ENCODE results near the gene GRAMD1A. TPM values are rescaled to one million over a fixed set of nuclear protein-coding genes. Genes with fewer than 3 reads are reported as not detected.
"Not testable (repeated sequence)": the region's sequence is repeated elsewhere in the genome, so short reads cannot be mapped to it uniquely, and the experiment has no call there.

The GRAMD1A gene
- total RNA-seq, 1 donor from 2014 or later: 79.6 TPM

GRCh38 chr19:35011737-35012682 is 11.9 kb downstream of the GRAMD1A start:
- Mint-ChIP-seq H3K27me3 (no peaks in the 10 kb centered on the region), H3K36me3 (peaks cover 10% of the 10 kb centered on the region)

DNA sequence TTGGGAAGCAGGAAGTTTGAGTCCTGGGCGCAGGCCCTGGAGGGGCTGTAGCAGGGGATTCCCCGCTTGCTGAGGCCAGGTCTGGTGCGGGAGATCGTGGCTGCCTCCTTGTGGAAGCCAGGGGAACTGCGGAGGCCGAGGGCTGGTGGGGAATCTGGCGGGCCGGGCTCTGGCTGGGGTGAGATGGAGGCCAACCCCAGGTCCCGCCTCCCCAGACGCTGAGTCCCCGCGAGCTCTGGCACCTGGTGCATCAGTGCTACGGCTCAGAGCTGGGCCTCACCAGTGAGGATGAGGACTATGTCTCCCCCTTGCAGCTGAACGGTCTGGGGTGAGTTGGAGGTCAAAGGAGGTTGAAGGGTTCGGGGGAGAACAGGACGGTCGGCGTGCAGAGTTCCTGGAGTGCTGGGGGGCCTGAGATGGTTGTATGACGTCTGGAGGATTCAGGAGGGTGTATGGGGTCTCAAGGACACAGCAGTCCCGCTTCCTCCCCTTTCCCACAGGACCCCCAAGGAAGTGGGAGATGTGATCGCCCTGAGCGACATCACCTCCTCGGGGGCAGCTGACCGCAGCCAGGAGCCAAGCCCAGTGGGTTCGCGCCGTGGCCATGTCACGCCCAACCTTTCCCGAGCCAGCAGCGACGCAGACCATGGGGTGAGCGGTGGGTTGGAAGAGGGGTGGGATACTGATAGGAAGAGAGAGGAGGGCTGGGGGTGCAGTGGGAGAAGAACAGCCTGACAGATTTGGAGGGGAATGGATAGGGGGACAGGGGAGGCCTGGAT is 13.1 kb downstream of the GRAMD1A start:
- TF ChIP-seq CTCF (conservative IDR thresholded peaks at IDR 0.05): peak; percentile 92
- peaks cover 14% of the 10 kb centered on the region for H3K36me3 Mint-ChIP-seq
- DNase-seq (ENCODE audit: extremely low spot score, unreplicated experiment): peak; percentile 83
- no peaks in the 10 kb centered on the region for H3K27me3 Mint-ChIP-seq
- H3K4me1 Mint-ChIP-seq (ENCODE audit: unreplicated experiment): peaks cover 5% of the 10 kb centered on the region
- H3K27ac Mint-ChIP-seq: no peak overlapping the region
- H3K4me3 Mint-ChIP-seq: no peak overlapping the region
- H3K9me3 Mint-ChIP-seq: no peaks in the 10 kb centered on the region

More at GRCh38 chr19:35011737-35012682, 11.9 kb downstream of the GRAMD1A start:
- H3K4me3 Mint-ChIP-seq: no peak overlapping the region
- DNase-seq (ENCODE audit: extremely low spot score, unreplicated experiment): no peak
- no peak overlapping the region for H3K27ac Mint-ChIP-seq
- H3K4me1 Mint-ChIP-seq (ENCODE audit: unreplicated experiment): peaks cover 5% of the 10 kb centered on the region
- H3K9me3 Mint-ChIP-seq: no peaks in the 10 kb centered on the region
- no peak for TF ChIP-seq CTCF (conservative IDR thresholded peaks at IDR 0.05)

- H3K4me1 Mint-ChIP-seq (ENCODE audit: unreplicated experiment): peaks cover 5% of the 10 kb centered on the region
- TF ChIP-seq CTCF (conservative IDR thresholded peaks at IDR 0.05): no peak
- H3K27me3 Mint-ChIP-seq: no peaks in the 10 kb centered on the region
- H3K36me3 Mint-ChIP-seq: peaks cover 14% of the 10 kb centered on the region
- DNase-seq (ENCODE audit: extremely low spot score, unreplicated experiment): no peak
- no peak overlapping the region for H3K27ac Mint-ChIP-seq
- H3K4me3 Mint-ChIP-seq: no peak overlapping the region
- H3K9me3 Mint-ChIP-seq: no peaks in the 10 kb centered on the region
Measured at GRCh38 chr19:35013820-35014754, 14.0 kb downstream of the GRAMD1A start.

GRCh38 chr19:35014774-35015173 is 14.7 kb downstream of the GRAMD1A start:
- not testable (repeated sequence) for DNase-seq (ENCODE audit: extremely low spot score, unreplicated experiment); H3K9me3 Mint-ChIP-seq; H3K4me1 Mint-ChIP-seq (ENCODE audit: unreplicated experiment); H3K4me3 Mint-ChIP-seq; H3K27ac Mint-ChIP-seq; H3K27me3 Mint-ChIP-seq
- H3K36me3 Mint-ChIP-seq: peaks cover 18% of the 10 kb centered on the region

- H3K27ac Mint-ChIP-seq: no peak overlapping the region
- no peak overlapping the region for H3K4me3 Mint-ChIP-seq
- no peak for TF ChIP-seq CTCF (conservative IDR thresholded peaks at IDR 0.05)
- no peak for DNase-seq (ENCODE audit: extremely low spot score, unreplicated experiment)
- H3K27me3 Mint-ChIP-seq: no peaks in the 10 kb centered on the region
- peaks cover 18% of the 10 kb centered on the region for H3K36me3 Mint-ChIP-seq
- H3K9me3 Mint-ChIP-seq: no peaks in the 10 kb centered on the region
- H3K4me1 Mint-ChIP-seq (ENCODE audit: unreplicated experiment): peaks cover 5% of the 10 kb centered on the region
Measured at GRCh38 chr19:35015270-35015953, 15.3 kb downstream of the GRAMD1A start.

Measured in type B pancreatic cell (in vitro differentiated cells).